ENCODE measurements around the gene DUSP2. TPM values are rescaled to one million over a fixed set of nuclear protein-coding genes. Genes with fewer than 3 reads are reported as not detected.
A peak's percentile ranks its signal among the peaks of the same experiment; 100 is the strongest.
"Not testable (repeated sequence)": the region's sequence is repeated elsewhere in the genome, so short reads cannot be mapped to it uniquely, and the experiment has no call there.

Gene DUSP2
- total RNA-seq, 1 donor from 2014 or later, result 0.98 TPM

DNA sequence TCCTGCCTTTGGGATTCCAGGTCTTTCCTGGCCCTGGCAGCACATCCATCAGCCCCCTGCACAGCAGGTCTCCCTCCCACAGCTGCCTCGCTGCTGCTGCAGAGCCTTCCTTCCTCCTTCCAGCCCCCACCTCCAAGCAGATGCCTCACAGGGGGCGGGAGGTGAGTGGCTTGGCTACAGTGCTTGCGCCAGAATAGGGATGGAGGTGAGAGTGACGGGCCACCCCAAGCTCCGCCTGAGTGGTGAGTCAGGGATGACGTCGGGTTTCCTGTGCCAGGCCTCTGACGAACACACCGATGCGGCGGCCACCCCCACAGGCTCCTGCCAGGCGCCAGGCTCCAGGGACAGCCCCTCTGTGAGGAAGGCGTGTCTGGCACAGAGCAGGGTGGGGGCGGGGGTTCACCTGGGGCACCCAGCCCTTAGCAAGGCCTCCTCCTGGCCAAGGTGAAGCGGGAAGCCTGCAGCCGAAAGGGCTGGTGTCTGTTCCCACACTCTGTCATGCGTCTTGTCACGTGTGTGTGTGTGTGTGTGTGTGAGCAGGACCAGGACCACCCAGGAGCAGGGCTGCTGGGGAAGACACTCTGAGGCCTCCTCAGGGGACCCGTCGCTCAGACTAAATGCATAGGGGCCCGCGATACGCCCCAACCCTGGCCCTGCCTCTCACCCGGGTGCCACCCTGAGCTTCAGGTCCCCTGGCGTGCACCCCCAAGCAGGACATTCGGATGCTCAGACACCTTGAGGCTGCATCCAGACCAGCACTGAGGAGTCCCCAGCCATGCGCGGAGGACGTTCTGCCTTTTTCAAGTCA lies 3.4 kb upstream of the DUSP2 start:
- no peak for ATAC-seq
- peak; percentile 65 for DNase-seq (ENCODE audit: low spot score)

GRCh38 chr2:96147593-96148201 lies 2.5 kb upstream of the DUSP2 start:
- ATAC-seq (no peak), DNase-seq (ENCODE audit: low spot score) (no peak)

- DNase-seq (ENCODE audit: low spot score) (no peak), ATAC-seq (no peak)
These were observed 1.8 kb upstream of the DUSP2 start for GRCh38 chr2:96146881-96147592.

DNA sequence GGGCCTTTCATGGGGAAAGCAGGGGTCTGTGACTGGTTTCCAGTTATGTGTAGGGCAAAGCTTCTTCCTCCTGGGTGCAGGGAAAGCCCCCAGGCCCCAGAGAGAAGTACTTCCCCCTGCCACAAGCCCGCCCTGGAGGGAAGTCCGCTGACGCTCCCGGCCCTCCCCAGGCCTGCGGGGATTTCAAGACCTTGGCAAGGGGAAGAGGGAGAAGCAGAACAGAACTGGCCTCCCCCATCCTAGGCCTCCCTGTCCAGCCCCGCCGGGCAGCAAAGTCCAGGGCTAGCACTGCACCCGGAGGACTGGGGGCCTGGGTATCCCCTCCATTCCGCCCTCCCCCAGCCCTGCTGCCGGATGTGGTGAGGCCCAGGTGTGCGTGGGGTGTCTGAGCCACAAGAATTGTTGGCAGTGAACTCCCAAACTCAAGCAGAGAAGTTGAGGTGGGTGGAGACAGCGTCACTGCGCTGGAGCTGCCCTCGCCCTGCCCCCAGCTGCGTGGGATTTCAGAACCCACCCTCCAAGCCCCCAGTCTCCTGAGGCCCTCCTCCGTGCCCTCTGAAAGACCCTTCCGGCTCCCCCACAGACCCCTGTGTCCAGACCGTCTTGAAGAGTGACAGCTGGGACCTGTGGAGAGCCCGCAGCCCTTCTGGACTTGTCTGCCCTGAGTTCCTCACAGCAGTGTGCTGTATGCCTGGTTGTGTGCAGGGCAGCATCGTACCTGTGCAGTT lies 1.1 kb upstream of the DUSP2 start:
- peak; percentile 56 for DNase-seq (ENCODE audit: low spot score)
- peak; percentile 3 for ATAC-seq

DNA sequence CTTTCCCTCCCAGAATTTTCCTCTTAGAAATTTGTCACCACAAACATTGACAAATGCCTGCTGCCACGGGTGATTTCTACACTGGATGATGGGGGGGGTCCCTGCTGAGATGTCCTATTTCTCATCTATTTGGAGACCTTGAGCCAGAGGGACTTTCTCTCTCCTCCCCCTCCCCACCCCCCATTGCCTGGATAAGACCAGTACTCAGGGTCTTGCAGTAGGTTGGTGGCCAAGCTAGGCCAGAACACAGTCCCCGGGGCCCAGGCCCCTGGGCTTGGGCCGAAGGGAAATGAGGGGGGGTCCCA lies 560 bp upstream of the DUSP2 start:
- ATAC-seq (no peak), DNase-seq (ENCODE audit: low spot score) (no peak)

- DNase-seq (ENCODE audit: low spot score), result no peak
- no peak for ATAC-seq
These were observed 682 bp downstream of the DUSP2 start for GRCh38 chr2:96144481-96145035.

DNA sequence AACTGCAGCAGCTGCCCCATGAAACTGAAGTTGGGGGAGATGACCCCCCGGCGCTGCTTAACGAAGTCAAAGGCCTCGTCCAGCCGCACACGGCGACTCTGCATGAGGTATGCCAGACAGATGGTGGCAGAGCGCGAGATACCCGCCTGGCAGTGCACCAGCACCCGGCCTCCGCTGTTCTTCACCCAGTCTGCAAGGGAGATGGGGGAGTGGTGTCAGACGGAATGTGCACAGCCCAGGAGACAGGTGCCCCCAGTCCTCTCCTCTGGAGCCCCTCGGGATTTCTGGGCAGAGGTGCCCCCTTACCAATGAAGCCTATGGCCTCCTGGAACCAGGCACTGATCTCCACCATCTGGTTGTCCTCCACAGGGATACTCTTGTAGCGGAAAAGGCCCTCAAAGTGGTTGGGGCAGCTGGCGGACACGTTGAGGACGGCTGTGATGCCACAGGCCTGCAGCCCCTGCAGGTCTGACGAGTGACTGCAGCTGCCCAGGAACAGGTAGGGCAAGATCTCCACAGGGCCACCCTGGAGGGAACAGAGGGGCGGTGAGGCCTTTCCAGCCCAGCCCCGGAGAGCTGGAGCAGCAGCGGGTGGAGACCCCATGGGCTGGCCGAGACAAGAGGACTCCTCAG lies 1.3 kb downstream of the DUSP2 start:
- DNase-seq (ENCODE audit: low spot score) (no peak), ATAC-seq (no peak)

- ATAC-seq (no peak), DNase-seq (ENCODE audit: low spot score) (no peak)
These were observed 1.9 kb downstream of the DUSP2 start for GRCh38 chr2:96143231-96143847.

- ATAC-seq (no peak), DNase-seq (ENCODE audit: low spot score) (no peak)
These were observed 2.8 kb downstream of the DUSP2 start for GRCh38 chr2:96142217-96143113.

DNA sequence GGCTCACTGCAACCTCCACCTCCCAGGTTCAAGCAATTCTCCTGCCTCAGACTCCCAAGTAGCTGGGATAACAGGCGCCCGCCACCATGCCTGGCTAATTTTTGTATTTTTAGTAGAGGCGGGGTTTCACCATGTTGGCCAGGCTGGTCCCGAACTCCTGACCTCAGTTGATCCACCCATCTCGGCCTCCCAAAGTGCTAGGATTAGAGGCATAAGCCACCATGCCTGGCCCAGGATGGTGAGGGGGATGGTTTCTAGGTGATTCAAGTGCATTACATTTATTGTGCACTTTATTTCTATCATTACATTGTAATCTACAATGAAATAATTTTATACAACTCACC lies 3.6 kb downstream of the DUSP2 start:
- not testable (repeated sequence) for ATAC-seq; DNase-seq (ENCODE audit: low spot score)

GRCh38 chr2:96140941-96141623 lies 4.2 kb downstream of the DUSP2 start:
- no peak for DNase-seq (ENCODE audit: low spot score)
- no peak for ATAC-seq

GRCh38 chr2:96139181-96139758 lies 6.0 kb downstream of the DUSP2 start:
- no peak for DNase-seq (ENCODE audit: low spot score)
- no peak for ATAC-seq

DNA sequence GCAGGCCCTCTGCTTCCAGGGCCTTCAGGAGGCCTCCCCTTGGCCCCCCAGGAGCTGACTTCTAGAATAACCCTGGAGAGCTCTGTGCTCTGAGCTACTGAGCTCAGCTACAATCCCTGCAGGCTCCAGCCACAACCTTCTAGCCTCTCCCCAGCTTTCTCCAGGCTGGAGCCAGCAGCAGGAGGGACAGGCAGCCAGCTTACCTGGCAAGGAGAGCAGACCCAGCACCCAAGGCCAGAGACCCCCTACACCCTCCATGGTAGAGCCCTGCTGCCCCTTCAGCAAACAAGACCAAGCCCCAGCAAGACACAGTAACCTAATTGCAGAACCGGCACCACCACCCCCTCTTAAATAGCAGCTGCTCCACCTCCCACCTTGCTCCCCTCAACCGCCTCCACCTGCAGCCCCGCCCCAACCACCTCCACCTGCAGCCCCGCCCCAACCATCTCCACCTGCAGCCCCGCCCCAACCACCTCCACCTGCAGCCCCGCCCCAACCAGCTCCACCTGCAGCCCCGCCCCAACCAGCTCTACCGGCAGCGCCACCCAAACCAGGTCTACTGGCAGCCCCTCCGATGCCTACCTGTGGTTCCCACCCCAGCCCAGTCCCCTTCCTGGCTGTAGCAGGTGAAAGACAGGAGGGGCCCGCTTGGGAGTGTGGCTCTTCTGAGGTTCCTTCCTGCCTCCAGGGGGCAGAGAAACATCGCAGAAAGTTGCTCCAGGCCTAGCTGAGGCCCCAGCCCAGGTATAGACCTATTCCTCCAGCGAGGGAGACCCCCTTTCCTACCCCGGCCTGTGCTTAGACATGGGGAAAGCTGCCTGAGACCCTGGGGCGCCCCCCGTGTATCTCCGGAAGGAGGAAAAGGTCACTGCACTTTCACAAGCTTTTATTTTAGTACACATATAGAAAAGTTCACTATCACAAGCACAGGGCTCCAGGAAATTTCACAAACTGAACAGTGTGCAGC lies 6.8 kb downstream of the DUSP2 start, which contains the start of gene ASTL:
Gene ASTL (minus strand): TSS at position 324 of the 967 bp plus-strand sequence. CDS start 66 bp downstream, at position 258.
- DNase-seq (ENCODE audit: low spot score) (no peak), ATAC-seq (peak; percentile 67)

GRCh38 chr2:96137321-96138178 lies 7.7 kb downstream of the DUSP2 start:
- DNase-seq (ENCODE audit: low spot score) (no peak), ATAC-seq (no peak)

DNA sequence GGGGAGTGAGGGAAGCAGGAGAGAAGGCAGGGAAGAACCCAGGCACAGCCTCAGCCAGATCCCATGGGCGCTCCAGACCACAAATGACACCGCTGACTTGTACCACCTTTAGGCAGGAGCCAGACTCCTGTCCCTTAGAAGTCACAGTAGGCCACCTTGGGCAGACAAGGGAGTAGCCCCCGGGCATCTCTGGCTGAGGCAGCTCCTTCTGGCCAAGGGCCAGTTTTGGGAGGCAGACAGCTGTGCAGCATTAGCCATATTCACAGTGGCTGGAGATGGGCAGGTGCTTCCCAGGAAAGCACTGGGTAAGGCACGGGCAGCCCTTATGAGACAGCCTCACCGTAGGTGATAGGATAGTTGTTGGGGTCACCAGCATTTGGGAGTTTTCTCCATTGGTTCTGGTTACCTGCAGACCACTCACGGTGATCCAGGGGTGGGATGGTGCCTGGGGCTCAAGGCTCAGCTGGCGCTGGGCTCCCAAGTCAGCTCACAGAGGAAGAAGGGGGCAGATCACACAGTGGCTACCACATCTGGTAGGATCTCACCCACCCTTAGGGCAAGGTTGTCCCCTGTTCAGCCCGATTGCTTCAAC lies 9.0 kb downstream of the DUSP2 start:
- DNase-seq (ENCODE audit: low spot score) (no peak), ATAC-seq (no peak)

DNA sequence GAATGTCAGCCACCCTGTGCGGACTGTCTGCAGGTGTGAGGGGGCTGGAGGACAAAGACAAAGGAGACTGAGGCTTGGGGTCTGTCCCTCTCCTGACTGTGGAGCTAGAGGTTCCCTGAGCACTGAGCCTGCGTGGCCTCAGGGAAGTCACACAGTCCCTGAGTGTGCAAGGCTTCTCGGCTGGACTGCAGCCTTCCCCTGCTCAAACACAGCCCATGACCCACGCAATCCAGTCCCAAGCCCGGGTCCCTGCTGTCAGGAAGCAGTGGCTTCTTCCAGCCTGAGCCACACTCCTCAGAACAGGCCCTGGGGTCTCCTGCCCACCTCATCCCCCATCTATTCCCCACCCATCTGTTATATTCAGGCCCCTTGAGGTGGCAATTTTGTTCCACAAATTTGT lies 9.6 kb downstream of the DUSP2 start:
- DNase-seq (ENCODE audit: low spot score), result no peak
- ATAC-seq, result no peak

All from left lobe of liver (tissue), 2 donors.